Nephron (organoid): ENCODE results near the gene NMB.

ENCODE experiments used
- H3K27ac Mint-ChIP-seq, 3 experiments: 2 replicates each; pipeline ENCODE4 v1.8.0; 2020; ENCODE audit warnings: mixed read lengths in 3 of 3, mild to moderate bottlenecking in 2 of 3, moderate library complexity in 1 of 3
- H3K27me3 Mint-ChIP-seq: 2 replicates; pipeline ENCODE4 v1.8.0; 2021; ENCODE audit warnings: low read depth, mild to moderate bottlenecking, moderate library complexity, mixed read lengths
- H3K36me3 Mint-ChIP-seq: 2 replicates; pipeline ENCODE4 v1.8.0; 2020; ENCODE audit warnings: low read depth, mixed read lengths
- H3K4me1 Mint-ChIP-seq: 2 replicates; pipeline ENCODE4 v1.8.0; 2020; ENCODE audit warnings: mixed read lengths
- H3K4me3 Mint-ChIP-seq, 3 experiments: 2 replicates each; pipeline ENCODE4 v1.8.0; 2020; ENCODE audit warnings: mild to moderate bottlenecking in 3 of 3, mixed read lengths in 3 of 3, moderate library complexity in 2 of 3
- H3K9me3 Mint-ChIP-seq: 2 replicates; pipeline ENCODE4 v1.8.0; 2020; ENCODE audit warnings: mixed read lengths
- CTCF ChIP-seq, 3 experiments: fragments of 200-600 bp; sonication (generic); IDR thresholded peaks; one replicate each; pipeline ENCODE4 v1.5.0; 2021; ENCODE audit warnings: antibody characterized with exemption in 3 of 3; ENCODE audit not compliant: unreplicated experiment in 3 of 3

NMB gene

GRCh38 chr15:84608707-84609284 lies 49.2 kb downstream of the NMB start:
- Mint-ChIP-seq H3K4me3 (no peak overlapping the region), H3K4me1 (peaks cover 22% of the 10 kb centered on the region), H3K36me3 (peaks cover 86% of the 10 kb centered on the region), H3K27ac (peak overlapping the region in 1 of 3 experiments; percentile 58), H3K9me3 (peaks cover 3% of the 10 kb centered on the region), H3K27me3 (no peaks in the 10 kb centered on the region)
- no peak for TF ChIP-seq CTCF (IDR thresholded peaks at IDR 0.05; ENCODE audit: unreplicated experiment in 3 of 3)

- H3K4me1 Mint-ChIP-seq = peaks cover 39% of the 10 kb centered on the region
- no peak for TF ChIP-seq CTCF (IDR thresholded peaks at IDR 0.05; ENCODE audit: unreplicated experiment in 3 of 3)
- H3K27me3 Mint-ChIP-seq = no peaks in the 10 kb centered on the region
- H3K9me3 Mint-ChIP-seq = no peaks in the 10 kb centered on the region
- no peak overlapping the region for H3K4me3 Mint-ChIP-seq
- peaks cover 74% of the 10 kb centered on the region for H3K36me3 Mint-ChIP-seq
- H3K27ac Mint-ChIP-seq = peak overlapping the region in 1 of 3 experiments; percentile 80
These were observed 51.3 kb downstream of the NMB start for GRCh38 chr15:84606653-84607120.

- Mint-ChIP-seq H3K27ac (peak overlapping the region in 1 of 3 experiments; percentile 80), H3K9me3 (no peaks in the 10 kb centered on the region), H3K27me3 (no peaks in the 10 kb centered on the region), H3K36me3 (peaks cover 69% of the 10 kb centered on the region), H3K4me3 (no peak overlapping the region), H3K4me1 (peaks cover 39% of the 10 kb centered on the region)
- no peak for TF ChIP-seq CTCF (IDR thresholded peaks at IDR 0.05; ENCODE audit: unreplicated experiment in 3 of 3)
These were observed 52.5 kb downstream of the NMB start for GRCh38 chr15:84605554-84605882.
